ENCODE results near the gene SAMD4B. TPM values are rescaled to one million over a fixed set of nuclear protein-coding genes. Genes with fewer than 3 reads are reported as not detected.

SAMD4B gene
- total and polyA plus RNA-seq, 2 of the 8 experiments (the other 6 are each of a cell fraction or from before 2014, with no cell fraction given), result 137 to 158 TPM

GRCh38 chr19:39369200-39369599 is 27.0 kb downstream of the SAMD4B start:
- Histone ChIP-seq H3K23me2 (ENCODE audit: low read depth, low read length) (no peaks in the 10 kb centered on the region), H2BK15ac (ENCODE audit: low read length) (no peak overlapping the region), H3K18ac (ENCODE audit: extremely low read depth, low read length) (no peak overlapping the region), H4K8ac (ENCODE audit: extremely low read depth, insufficient read depth, low read length) (no peak overlapping the region), H3K9ac (replicated peaks in 1 of 4; ENCODE audit: extremely low read depth in 1 of 4, low read depth in 3 of 4, low read length in 3 of 4) (no peak overlapping the region), H2BK12ac (ENCODE audit: low read depth, low read length) (no peak overlapping the region), H4K20me1 (replicated peaks in 1 of 2; ENCODE audit: control insufficient read depth in 1 of 2, insufficient read depth in 2 of 2, low read length in 2 of 2) (peaks cover 7 to 14% of the 10 kb centered on the region in 2 experiments), H3K56ac (replicated peaks; ENCODE audit: insufficient read length, low read depth, low read length) (no peak overlapping the region), H3K23ac (ENCODE audit: insufficient read length) (no peak overlapping the region), H2BK5ac (ENCODE audit: low read depth, low read length) (no peak overlapping the region), H3K4me1 (replicated peaks in 1 of 4; ENCODE audit: control insufficient read depth in 3 of 4, insufficient read depth in 4 of 4, low read length in 3 of 4) (no peaks in the 10 kb centered on the region), H3K9me3 (ENCODE audit: insufficient read depth in 2 of 2, low read depth in 1 of 2, low read length in 1 of 2) (no peaks in the 10 kb centered on the region), H3K4me3 (ENCODE audit: extremely low read depth in 1 of 4, insufficient read depth in 2 of 4, low read depth in 3 of 4, low read length in 4 of 4) (no peak overlapping the region), H2BK20ac (ENCODE audit: low read length) (no peak overlapping the region), H4K91ac (replicated peaks; ENCODE audit: insufficient read length, low read length) (no peak overlapping the region), H3K27me3 (replicated peaks in 1 of 4; ENCODE audit: control insufficient read depth in 3 of 4, extremely low read depth in 1 of 4, insufficient read depth in 3 of 4, low read length in 3 of 4) (no peaks in the 10 kb centered on the region), H4K5ac (ENCODE audit: insufficient read length, low read depth, low read length) (no peak overlapping the region), H2AK5ac (ENCODE audit: low read depth, low read length) (no peak overlapping the region), H2BK120ac (replicated peaks; ENCODE audit: low read depth, low read length) (no peak overlapping the region), H3K4ac (replicated peaks; ENCODE audit: insufficient read length, low read depth, low read length) (no peak overlapping the region), H3K36me3 (ENCODE audit: control insufficient read depth in 2 of 4, insufficient read depth in 4 of 4, low read length in 3 of 4) (peaks cover 9 to 45% (median 31%) of the 10 kb centered on the region in 4 experiments), H3K79me2 (ENCODE audit: control insufficient read depth in 1 of 2, insufficient read depth in 2 of 2, low read length in 2 of 2) (no peaks in the 10 kb centered on the region), H3K27ac (ENCODE audit: low read depth, low read length) (no peak overlapping the region), H3K79me1 (ENCODE audit: low read depth, low read length) (peaks cover 2% of the 10 kb centered on the region; the same call in 1 of the 2 replicates), H2AFZ (ENCODE audit: low read length) (no peak overlapping the region), H3K14ac (ENCODE audit: insufficient read length) (no peak overlapping the region), H3K4me2 (ENCODE audit: insufficient read depth in 1 of 2, low read depth in 2 of 2, low read length in 2 of 2) (no peak overlapping the region)
- CTCF ChIA-PET (ENCODE audit: partially characterized antibody), result interaction anchor here (0.7 to 2.0 kb wide), 5 partner anchors 14 to 183 kb away, joined by 3 to 10 read pairs (median 3); partner anchors contain the start of gene PLEKHG2
- no peak for DNase-seq (ENCODE audit: low read depth in 1 of 2, low spot score in 2 of 2)
- WGBS, 2 experiments (ENCODE audit: extremely low coverage in 1 of 2, insufficient coverage in 1 of 2, insufficient read length in 1 of 2, insufficient replicate concordance in 2 of 2, low coverage in 1 of 2, low lambda C conversion rate in 2 of 2, missing lambda C conversion rate in 1 of 2), result 90 to 100% methylated on average over 1 to 2 of the region's 2 CpGs
- FAIRE-seq, result no peak
- POLR2A ChIA-PET (ENCODE audit: partially characterized antibody), result interaction anchor here (0.6 to 2.2 kb wide), 8 partner anchors 10 to 220 kb away, joined by 3 to 9 read pairs (median 4); no protein-coding TSS in a partner anchor
- TF ChIP-seq TEAD4 (IDR thresholded peaks at IDR 0.05; ENCODE audit: low read depth, low read length), result no peak
- no peak for TF ChIP-seq SP4 (IDR thresholded peaks at IDR 0.05; ENCODE audit: low read length)
- no peak for TF ChIP-seq SIRT6 (IDR thresholded peaks at IDR 0.05; ENCODE audit: low read length)
- no peak for TF ChIP-seq KDM1A (IDR thresholded peaks at IDR 0.05; ENCODE audit: borderline replicate concordance, low read length)
- no peak for TF ChIP-seq USF2 (IDR thresholded peaks at IDR 0.05; ENCODE audit: low read length)

All from H1 (cell line).